Epithelial cell of esophagus (primary cell): ENCODE results near the gene BOLA1.

ENCODE experiments used
- DNase-seq: peaks from one replicate; pipeline ENCODE4 v3.0.0; 2010; ENCODE audit warnings: low read depth
- H3K4me3 ChIP-seq: 2 replicates; pipeline ENCODE4 v1.5.1; 2011; ENCODE audit warnings: mild to moderate bottlenecking, low read length, control low read depth
- CTCF ChIP-seq: IDR thresholded peaks from 2 replicates; pipeline ENCODE4 v1.5.1; 2011; ENCODE audit warnings: low read depth, mild to moderate bottlenecking, low read length, control low read depth, inconsistent platforms; ENCODE audit not compliant: insufficient read depth; ENCODE audit errors: missing control alignments

The BOLA1 gene

DNA sequence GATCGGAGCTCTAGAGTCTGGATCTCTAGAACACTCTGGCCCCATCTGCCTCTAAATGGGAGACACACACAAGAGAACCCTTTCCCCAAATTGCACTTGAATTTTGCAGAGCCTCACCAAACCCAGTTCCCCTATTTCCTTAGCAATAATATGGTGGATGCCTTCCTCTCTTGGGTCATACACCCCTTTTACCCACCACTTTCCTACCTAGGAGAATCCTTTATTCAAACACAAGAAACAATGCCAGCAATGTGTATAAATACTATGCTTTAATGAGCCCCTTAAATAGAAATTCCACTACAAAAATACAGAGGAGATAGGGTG is 29.0 kb downstream of the BOLA1 start:
- no peak for TF ChIP-seq CTCF
- H3K4me3 ChIP-seq: peak overlapping the region; percentile 97
- no peak for DNase-seq

GRCh38 chr1:149929856-149930255 is 30.5 kb downstream of the BOLA1 start:
- DNase-seq: no peak
- no peak for TF ChIP-seq CTCF
- H3K4me3 ChIP-seq: no peak overlapping the region

DNA sequence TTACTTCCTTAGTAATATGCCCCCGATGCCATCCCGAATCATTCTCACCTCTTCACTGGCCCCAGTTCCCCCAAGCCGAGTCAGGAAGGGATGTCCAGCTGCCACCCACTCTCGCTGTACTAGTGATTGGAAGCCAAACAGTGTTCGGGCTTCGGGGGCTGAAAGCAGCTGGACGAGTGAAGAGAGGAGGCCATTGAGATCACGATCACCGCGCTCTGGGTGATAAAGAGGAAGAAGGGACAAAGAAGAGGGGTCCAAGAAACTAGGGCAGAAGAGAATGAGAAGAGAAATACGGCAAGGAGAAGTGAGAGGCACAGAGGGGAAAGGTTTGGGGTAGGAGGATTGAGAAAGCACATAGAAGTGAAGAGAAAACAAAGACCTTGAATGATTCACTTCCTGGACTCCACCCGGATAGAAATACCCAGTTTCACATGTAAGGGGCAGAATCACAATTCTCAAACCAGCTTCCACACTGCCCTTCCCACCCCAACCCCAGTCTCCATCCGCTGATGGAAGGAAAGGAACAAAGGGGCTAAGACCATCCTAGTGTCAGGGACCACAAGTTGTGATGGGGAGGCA is 31.9 kb downstream of the BOLA1 start:
- no peak overlapping the region for H3K4me3 ChIP-seq
- DNase-seq: peak; percentile 56
- TF ChIP-seq CTCF: no peak

- no peak overlapping the region for H3K4me3 ChIP-seq
- no peak for TF ChIP-seq CTCF
- no peak for DNase-seq
These were observed 33.1 kb downstream of the BOLA1 start for GRCh38 chr1:149932474-149932873.

DNA sequence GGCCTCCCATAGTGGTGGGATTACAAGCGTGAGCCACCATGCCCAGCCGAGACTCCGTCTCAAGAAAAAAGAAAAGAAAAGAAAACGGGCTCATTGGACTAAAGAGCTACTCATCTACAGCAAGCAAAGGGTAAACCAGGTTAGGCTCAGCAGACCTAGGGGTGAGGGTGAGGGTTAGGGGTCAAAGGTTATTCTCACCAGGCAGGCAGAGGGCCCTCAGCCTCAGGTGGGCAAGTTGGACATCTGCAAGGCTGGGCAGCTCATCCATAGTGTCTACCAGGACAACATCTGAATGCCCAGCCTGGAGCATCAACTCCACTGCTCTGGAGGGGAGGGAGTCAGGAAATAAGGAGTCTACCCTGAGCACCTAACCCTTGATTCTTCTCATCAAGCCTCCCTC is 33.8 kb downstream of the BOLA1 start:
- no peak for TF ChIP-seq CTCF
- H3K4me3 ChIP-seq: no peak overlapping the region
- no peak for DNase-seq

- no peak for DNase-seq
- no peak for TF ChIP-seq CTCF
- no peak overlapping the region for H3K4me3 ChIP-seq
These were observed 35.0 kb downstream of the BOLA1 start for GRCh38 chr1:149934356-149934755.

GRCh38 chr1:149936170-149936991 is 37.0 kb downstream of the BOLA1 start, which contains the start of gene MTMR11:
TSS of gene MTMR11 (minus strand) at chr1:149936879. CDS start at chr1:149936647, 232 bp downstream.
- no peak for TF ChIP-seq CTCF
- DNase-seq: peak; percentile 51
- peak within 1 kb of the TSS; percentile 72 for H3K4me3 ChIP-seq
